Measurements from ENCODE around the gene WAPL. TPM values are rescaled to one million over a fixed set of nuclear protein-coding genes. Genes with fewer than 3 reads are reported as not detected.

The WAPL gene
- total and polyA plus RNA-seq, 9 of the 15 experiments (the other 6 are each of a cell fraction or from before 2014, with no cell fraction given) = 14.3 to 36.4 (median 25.3) TPM

DNA sequence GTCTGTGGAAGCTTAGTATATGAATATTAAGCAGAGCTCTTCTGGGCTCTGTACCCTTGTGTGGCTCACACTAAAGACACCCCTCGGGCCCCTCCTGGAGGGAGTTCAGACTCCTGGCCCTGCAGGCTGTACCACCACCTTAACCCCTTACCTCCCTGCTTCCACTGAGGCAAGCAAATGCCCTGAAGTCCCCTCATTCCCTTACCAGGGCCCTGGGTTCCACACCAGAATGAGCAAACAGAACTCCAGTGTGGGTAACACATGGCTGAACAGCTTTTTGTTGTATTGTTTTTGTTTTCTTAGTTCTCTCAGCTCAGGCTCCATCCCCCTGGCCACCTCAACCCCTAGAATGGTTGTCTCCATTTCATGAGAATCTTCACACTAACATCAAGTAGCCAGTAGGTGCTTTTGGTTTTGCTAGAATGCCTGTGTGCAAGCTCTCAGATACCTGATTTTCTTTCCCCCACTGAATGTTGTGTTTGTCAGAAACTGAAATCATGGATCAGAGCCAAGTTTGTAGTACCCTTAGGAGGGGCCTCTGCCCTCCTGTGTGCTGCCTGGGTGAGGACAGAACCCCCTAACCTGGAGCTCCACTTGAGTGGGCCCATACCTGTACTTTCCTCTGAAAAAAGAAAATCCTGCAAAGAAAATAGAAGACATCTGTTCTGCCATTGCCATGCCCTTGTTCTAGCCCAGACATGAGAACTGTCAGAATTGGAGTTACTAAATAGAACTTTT is 2.8 kb upstream of the WAPL start:
- FAIRE-seq (no peak), DNase-seq (ENCODE audit: extremely low read depth in 1 of 4, low spot score in 3 of 4) (no peak), ATAC-seq (no peak)
- Histone ChIP-seq H3K27me3 (ENCODE audit: control insufficient read depth in 2 of 2, insufficient read depth in 2 of 2, low read length in 2 of 2) (no peaks in the 10 kb centered on the region), H3K79me2 (ENCODE audit: control insufficient read depth, insufficient read depth, low read length) (peaks cover 46% of the 10 kb centered on the region), H2AFZ (ENCODE audit: low read depth, low read length) (no peak overlapping the region), H3K9me3 (replicated peaks; ENCODE audit: control insufficient read depth, insufficient read depth, low read depth, low read length) (no peaks in the 10 kb centered on the region), H3K4me1 (replicated peaks in 1 of 2; ENCODE audit: control insufficient read depth in 2 of 2, insufficient read depth in 2 of 2, low read length in 2 of 2) (peaks cover 5 to 8% of the 10 kb centered on the region in 2 experiments; a peak in 3 of 5 replicates), H3K4me2 (ENCODE audit: insufficient read depth, low read length) (no peak overlapping the region), H3K9me1 (ENCODE audit: control insufficient read depth, insufficient read depth, low read length) (no peaks in the 10 kb centered on the region), H3K36me3 (ENCODE audit: control insufficient read depth, insufficient read depth, low read length) (peaks cover 5% of the 10 kb centered on the region; the same call in 2 of the 3 replicates), H3K9ac (ENCODE audit: insufficient read depth in 1 of 2, low read depth in 2 of 2, low read length in 2 of 2) (no peak overlapping the region; a peak in 1 of 4 replicates), H3K4me3 (no peak overlapping the region), H4K20me1 (replicated peaks; ENCODE audit: control insufficient read depth, insufficient read depth, low read length) (peaks cover 9% of the 10 kb centered on the region), H3K27ac (ENCODE audit: extremely low read depth, low read depth, low read length) (no peak overlapping the region)
- intact Hi-C loops (cut with micrococcal nuclease) (no loop called here), in situ Hi-C loops (cut with MboI) (loop anchor here (5.0 kb wide), 1 partner anchor 63 kb away; no protein-coding TSS in a partner anchor)
- 71% methylated on average over 1 of the region's 1 CpG for WGBS (ENCODE audit: insufficient coverage, low coverage, missing lambda C conversion rate)
- CTCF ChIA-PET (ENCODE audit: low intra/inter-chr PET ratio) = interaction anchor here (2.1 kb wide), 1 partner anchor 61 kb away, joined by 7 read pairs; no protein-coding TSS in a partner anchor
- POLR2A ChIA-PET = interaction anchor here (0.6 kb wide), 1 partner anchor 22 kb away, joined by 4 read pairs; no protein-coding TSS in a partner anchor
- TF ChIP-seq ZNF384 (IDR thresholded peaks at IDR 0.05; ENCODE audit: low read depth, low read length) (no peak), POLR2A (conservative IDR thresholded peaks at IDR 0.05) (no peak), CAMTA2 (CRISPR knock-in tag; conservative IDR thresholded peaks at IDR 0.05) (no peak), NR4A1 (CRISPR knock-in tag; IDR thresholded peaks at IDR 0.05) (no peak), NR4A1 (tag; IDR thresholded peaks at IDR 0.05) (no peak), PHTF2 (CRISPR knock-in tag; IDR thresholded peaks at IDR 0.05) (no peak), ZNF507 (tag; conservative IDR thresholded peaks at IDR 0.05) (no peak), ZC3H11A (IDR thresholded peaks at IDR 0.05; ENCODE audit: low read depth, low read length) (no peak)
- BruUV-seq (replicated peaks) = no TSS peak

Data from K562 (cell line).